ENCODE results near the gene MED13L. TPM values are rescaled to one million over a fixed set of nuclear protein-coding genes. Genes with fewer than 3 reads are reported as not detected.

MED13L gene
- total and polyA plus RNA-seq, 9 donors = 47.8 to 198 (median 156) TPM

- no peak for TF ChIP-seq EP300 (IDR thresholded peaks at IDR 0.05)
- no peak for TF ChIP-seq POLR2A (IDR thresholded peaks at IDR 0.05)
- TF ChIP-seq, protein P1, sequence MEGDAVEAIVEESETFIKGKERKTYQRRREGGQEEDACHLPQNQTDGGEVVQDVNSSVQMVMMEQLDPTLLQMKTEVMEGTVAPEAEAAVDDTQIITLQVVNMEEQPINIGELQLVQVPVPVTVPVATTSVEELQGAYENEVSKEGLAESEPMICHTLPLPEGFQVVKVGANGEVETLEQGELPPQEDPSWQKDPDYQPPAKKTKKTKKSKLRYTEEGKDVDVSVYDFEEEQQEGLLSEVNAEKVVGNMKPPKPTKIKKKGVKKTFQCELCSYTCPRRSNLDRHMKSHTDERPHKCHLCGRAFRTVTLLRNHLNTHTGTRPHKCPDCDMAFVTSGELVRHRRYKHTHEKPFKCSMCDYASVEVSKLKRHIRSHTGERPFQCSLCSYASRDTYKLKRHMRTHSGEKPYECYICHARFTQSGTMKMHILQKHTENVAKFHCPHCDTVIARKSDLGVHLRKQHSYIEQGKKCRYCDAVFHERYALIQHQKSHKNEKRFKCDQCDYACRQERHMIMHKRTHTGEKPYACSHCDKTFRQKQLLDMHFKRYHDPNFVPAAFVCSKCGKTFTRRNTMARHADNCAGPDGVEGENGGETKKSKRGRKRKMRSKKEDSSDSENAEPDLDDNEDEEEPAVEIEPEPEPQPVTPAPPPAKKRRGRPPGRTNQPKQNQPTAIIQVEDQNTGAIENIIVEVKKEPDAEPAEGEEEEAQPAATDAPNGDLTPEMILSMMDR (IDR thresholded peaks at IDR 0.05) = no peak
- 75 to 83% (median 78%) methylated on average over 5 of the region's 5 CpGs for WGBS, 3 donors
- H3K27me3 ChIP-seq = no peaks in the 10 kb centered on the region
- H3K36me3 ChIP-seq = no peaks in the 10 kb centered on the region
- H3K4me1 ChIP-seq (ENCODE audit: insufficient read depth) = peaks cover 2% of the 10 kb centered on the region
- intact Hi-C loops (cut with DNase I) = no loop called here
- H3K4me3 ChIP-seq = no peak overlapping the region
- no peaks in the 10 kb centered on the region for H3K9me3 ChIP-seq
- no peak overlapping the region for H3K27ac ChIP-seq
- no peak for DNase-seq
Measured at GRCh38 chr12:116280595-116281290, 3.2 kb upstream of the MED13L start.

DNA sequence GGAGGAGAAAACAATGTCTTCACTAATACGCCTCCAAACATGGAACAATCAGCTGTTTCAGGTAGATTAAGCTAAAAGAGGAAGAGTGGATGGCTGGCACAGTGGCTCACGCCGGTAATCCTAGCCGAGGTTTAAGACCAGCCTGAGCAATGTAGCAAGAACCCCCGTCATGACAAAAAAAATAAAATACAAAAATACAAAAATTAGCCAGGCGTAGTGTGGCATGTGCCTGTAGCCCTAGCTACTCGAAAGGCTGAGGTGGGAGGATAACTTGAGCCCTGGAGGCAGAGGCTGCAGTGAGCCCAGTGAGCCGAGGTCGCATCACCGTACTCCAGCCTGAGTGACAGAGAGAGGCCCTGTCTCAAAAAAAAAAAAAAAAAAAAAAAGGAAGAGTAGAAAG is 1.2 kb upstream of the MED13L start:
- no peak overlapping the region for H3K4me3 ChIP-seq
- intact Hi-C loops (cut with DNase I) = loop anchor here in 3 of 4 donors (5.0 to 10.0 kb wide), 4 partner anchors 146 to 319 kb away; no protein-coding TSS in a partner anchor
- H3K36me3 ChIP-seq = no peaks in the 10 kb centered on the region
- TF ChIP-seq, protein P1 (IDR thresholded peaks at IDR 0.05) = no peak
- no peak for TF ChIP-seq POLR2A (IDR thresholded peaks at IDR 0.05)
- no peak for TF ChIP-seq EP300 (IDR thresholded peaks at IDR 0.05)
- H3K27me3 ChIP-seq = no peaks in the 10 kb centered on the region
- H3K9me3 ChIP-seq = no peaks in the 10 kb centered on the region
- WGBS, 3 donors = 88 to 96% (median 95%) methylated on average over 10 of the region's 10 CpGs
- DNase-seq = no peak
- H3K4me1 ChIP-seq (ENCODE audit: insufficient read depth) = peaks cover 2% of the 10 kb centered on the region
- no peak overlapping the region for H3K27ac ChIP-seq

GRCh38 chr12:116278279-116278626 is 760 bp upstream of the MED13L start:
- intact Hi-C loops (cut with DNase I) = loop anchor here in 3 of 4 donors (5.0 to 10.0 kb wide), 4 partner anchors 147 to 319 kb away; no protein-coding TSS in a partner anchor
- H3K27me3 ChIP-seq = no peaks in the 10 kb centered on the region
- 52 to 55% (median 55%) methylated on average over 8 of the region's 8 CpGs for WGBS, 3 donors

DNA sequence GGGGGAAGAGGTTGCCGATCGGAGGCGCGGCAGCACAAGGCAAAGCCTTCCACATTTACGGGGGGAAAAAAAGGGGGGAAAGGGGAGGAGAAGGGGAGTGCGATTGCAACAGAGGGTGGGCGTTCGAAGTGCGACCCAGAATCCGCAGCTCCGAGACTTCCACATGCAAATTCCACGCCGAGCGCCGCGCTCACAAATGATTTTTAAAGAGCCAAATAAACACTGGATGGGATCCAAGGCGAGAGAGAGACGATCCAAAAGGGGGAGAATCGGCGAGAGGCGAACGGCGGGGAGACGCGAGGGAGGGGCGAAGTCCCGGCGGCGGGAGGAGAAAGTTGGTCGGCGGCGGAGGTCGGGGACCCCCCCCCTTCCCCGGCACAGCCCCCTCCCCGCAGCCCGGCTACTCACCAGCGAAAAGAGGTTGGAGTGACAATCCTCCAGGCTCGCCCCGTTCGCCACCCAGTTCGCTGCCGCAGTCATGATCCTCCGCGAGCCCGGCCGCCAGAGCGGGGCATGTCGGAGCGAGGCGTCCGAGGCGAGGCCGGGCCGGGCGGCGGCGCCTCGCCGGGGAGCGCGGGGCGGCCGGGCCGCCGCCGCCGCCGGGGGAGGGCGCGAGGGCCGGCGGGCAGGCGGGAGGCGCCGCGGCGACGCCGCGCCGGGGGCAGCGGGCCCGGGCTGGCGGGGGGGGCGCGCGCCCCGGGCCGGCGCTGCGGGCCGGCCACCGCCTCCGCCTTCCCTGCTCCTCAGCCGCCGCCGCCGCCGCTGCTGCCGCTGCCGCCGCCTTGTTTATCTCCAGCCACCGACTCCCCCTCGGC is 634 bp downstream of the MED13L start:
- peak; percentile 70 to 82 (median 75) for DNase-seq
- 0 to 1% (median 1%) methylated on average over 44 to 101 of the region's 104 CpGs for WGBS, 3 donors
- intact Hi-C loops (cut with DNase I) = loop anchor here in 3 of 4 donors (2.0 to 10.0 kb wide), 5 partner anchors 148 to 324 kb away; no protein-coding TSS in a partner anchor
- Histone ChIP-seq H3K4me1 (ENCODE audit: insufficient read depth) (peaks cover 5% of the 10 kb centered on the region), H3K27me3 (no peaks in the 10 kb centered on the region), H3K36me3 (no peaks in the 10 kb centered on the region), H3K9me3 (no peaks in the 10 kb centered on the region), H3K27ac (peak overlapping the region; percentile 82 to 96), H3K4me3 (peak overlapping the region; percentile 78)
- TF ChIP-seq POLR2A (IDR thresholded peaks at IDR 0.05) (peak; percentile 32), EP300 (IDR thresholded peaks at IDR 0.05) (no peak)

More at GRCh38 chr12:116278279-116278626, 760 bp upstream of the MED13L start:
- DNase-seq = no peak
- H3K4me3 ChIP-seq = peak overlapping the region; percentile 78
- H3K9me3 ChIP-seq = no peaks in the 10 kb centered on the region
- H3K27ac ChIP-seq = peak overlapping the region in 1 of 2 donors; percentile 82
- peaks cover 2% of the 10 kb centered on the region for H3K4me1 ChIP-seq (ENCODE audit: insufficient read depth)
- TF ChIP-seq POLR2A (IDR thresholded peaks at IDR 0.05) = no peak
- TF ChIP-seq, protein P1 (IDR thresholded peaks at IDR 0.05) = no peak
- TF ChIP-seq EP300 (IDR thresholded peaks at IDR 0.05) = no peak
- no peaks in the 10 kb centered on the region for H3K36me3 ChIP-seq
